GM21526 (cell line): ENCODE measurements around the gene PLEKHA5.
"Not testable (repeated sequence)": the region's sequence is repeated elsewhere in the genome, so short reads cannot be mapped to it uniquely, and the experiment has no call there.

Experiments
- ATAC-seq: cut with Tn5 transposase; IDR thresholded peaks from one replicate; pipeline ENCODE4 v1.9.1; 2021; ENCODE audit warnings: moderate library complexity; ENCODE audit not compliant: unreplicated experiment, low FRiP score

PLEKHA5 gene

GRCh38 chr12:19227880-19228210, 98.3 kb downstream of the PLEKHA5 start:
- ATAC-seq: no peak

GRCh38 chr12:19229021-19229420, 99.5 kb downstream of the PLEKHA5 start:
- not testable (repeated sequence) for ATAC-seq

DNA sequence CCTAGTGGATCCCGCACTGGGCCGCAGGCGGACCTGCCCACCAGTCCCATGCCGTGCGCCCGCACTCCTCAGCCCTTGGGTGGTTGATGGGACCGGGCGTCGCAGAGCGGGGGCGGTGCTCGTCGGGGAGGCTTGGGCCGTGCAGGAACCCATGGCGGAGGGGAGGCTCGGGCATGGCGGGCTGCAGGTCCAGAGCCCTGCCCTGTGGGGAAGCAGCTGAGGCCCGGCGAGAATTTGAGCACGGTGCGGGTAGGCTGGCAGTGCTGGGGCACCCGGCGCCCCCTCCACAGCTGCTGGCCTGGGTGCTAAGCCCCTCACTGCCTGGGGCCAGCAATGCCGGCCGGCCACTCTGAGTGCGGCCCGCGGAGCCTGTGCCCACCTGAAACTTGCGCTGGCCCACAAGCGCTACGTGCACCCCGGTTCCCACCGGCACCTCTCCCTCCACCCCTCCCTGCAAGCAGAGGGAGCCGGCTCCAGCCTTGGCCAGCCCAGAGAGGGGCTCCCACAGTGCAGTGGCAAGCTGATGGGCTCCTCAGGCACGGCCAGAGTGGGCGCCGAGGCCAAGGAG, 100.8 kb downstream of the PLEKHA5 start:
- no peak for ATAC-seq

DNA sequence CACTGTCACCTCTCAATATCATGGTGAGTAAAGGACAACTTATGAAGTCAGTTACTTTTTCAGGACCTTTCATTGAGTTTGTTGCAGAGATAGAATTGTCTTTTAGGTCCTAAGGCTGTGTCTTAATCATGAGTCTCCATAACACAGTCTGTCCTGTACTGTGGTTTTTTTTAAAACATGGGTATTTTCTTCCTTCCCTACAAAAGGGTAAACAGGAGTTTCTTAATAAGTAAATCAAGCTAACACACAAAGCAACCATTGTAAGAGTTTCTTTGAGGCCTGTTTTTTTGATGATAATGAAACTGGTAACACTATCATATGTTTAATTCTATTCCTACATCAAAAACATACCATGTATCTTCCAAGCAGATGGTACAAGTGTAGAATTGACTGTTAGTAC, 101.4 kb downstream of the PLEKHA5 start:
- ATAC-seq: no peak

GRCh38 chr12:19234171-19234704, 104.7 kb downstream of the PLEKHA5 start:
- no peak for ATAC-seq

- no peak for ATAC-seq
Observed at GRCh38 chr12:19234981-19235871, 105.7 kb downstream of the PLEKHA5 start.

GRCh38 chr12:19236656-19237055, 107.1 kb downstream of the PLEKHA5 start:
- no peak for ATAC-seq

DNA sequence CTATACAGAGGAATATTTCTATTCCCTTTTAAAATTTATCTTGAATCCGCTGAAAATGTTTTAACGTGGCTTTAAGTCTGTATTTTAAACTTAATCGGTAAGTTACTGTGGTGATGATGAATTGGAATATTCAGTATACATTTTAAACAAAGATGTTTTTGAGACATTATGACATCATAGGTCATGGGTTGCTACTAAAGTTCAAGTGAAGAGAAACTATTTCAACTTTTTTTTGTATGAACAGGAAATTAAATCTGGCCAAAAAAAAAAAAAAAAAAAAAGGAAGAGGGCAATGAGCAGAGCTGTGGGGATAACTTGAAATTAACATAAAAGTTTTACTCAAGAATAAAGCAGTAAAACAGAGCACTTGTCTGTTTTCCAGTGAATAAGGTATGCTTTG, 109.0 kb downstream of the PLEKHA5 start:
- ATAC-seq: no peak

GRCh38 chr12:19239102-19239501, 109.6 kb downstream of the PLEKHA5 start:
- no peak for ATAC-seq

DNA sequence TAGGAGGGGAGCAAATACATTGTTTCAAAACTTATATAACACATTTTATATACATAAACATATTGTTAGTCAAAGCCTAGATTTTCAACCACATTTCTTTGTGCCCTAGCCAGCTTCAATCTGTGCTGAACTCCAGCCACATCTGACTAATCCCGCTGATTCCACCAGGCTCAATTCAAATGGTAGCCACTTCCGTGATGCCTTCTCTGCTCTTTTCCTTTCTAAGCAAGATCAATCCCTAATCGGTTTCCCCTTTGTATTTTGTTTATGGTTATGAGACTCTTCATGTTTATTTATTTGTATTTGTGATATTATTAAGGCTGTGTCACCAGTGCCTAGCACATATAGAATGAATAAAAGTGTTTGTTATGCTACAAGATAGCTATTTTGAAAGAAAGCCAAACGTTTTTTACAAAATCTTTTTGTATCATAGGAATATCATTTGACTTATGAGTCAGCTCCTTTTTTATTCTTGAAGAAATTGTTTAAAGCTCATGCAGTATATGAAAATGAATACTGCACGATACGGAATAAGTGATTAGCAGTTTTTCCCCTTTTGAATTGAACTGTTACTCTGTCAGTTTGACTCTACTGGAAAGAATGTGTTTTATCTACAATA, 110.2 kb downstream of the PLEKHA5 start:
- no peak for ATAC-seq

GRCh38 chr12:19242581-19242980, 113.0 kb downstream of the PLEKHA5 start:
- ATAC-seq: no peak

- ATAC-seq: no peak
Observed at GRCh38 chr12:19243551-19243950, 114.0 kb downstream of the PLEKHA5 start.

DNA sequence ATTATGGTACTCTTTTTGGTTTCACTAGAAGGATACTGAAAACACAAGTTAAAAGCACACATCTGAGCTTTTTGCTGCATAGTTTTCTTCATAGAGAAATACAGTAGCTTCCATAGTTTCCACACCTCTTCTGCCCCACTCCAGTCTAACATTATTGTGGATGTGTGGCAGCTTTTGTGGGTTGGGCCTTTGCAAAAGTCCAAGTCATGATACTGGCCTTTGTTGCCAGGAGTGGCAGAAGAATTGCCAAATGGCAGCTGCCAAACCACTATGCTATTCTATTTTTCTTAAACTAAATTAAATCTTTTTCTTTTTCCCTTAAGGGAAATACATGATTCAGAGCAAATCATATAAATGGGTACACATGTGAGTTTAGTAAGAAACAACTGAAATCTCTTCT, 114.8 kb downstream of the PLEKHA5 start:
- no peak for ATAC-seq

DNA sequence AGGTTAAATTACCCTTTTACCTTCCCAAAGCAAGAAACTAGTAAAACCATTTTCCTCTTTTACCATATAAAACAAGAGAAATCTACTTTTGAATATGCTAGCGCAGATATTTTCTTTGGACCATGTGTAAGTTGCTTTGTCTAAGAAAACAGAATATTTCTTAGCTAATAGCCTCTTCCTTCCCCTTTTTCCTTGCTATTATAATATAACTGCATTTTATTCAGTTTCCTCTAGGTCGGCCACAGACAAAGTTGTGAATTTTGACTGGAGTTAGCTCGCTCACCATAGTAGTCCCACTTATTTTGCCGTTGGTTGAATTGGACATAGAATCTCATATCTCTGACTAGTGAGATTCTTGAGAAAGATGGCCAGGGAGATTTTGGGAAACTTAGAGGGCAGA, 115.6 kb downstream of the PLEKHA5 start:
- ATAC-seq: no peak

DNA sequence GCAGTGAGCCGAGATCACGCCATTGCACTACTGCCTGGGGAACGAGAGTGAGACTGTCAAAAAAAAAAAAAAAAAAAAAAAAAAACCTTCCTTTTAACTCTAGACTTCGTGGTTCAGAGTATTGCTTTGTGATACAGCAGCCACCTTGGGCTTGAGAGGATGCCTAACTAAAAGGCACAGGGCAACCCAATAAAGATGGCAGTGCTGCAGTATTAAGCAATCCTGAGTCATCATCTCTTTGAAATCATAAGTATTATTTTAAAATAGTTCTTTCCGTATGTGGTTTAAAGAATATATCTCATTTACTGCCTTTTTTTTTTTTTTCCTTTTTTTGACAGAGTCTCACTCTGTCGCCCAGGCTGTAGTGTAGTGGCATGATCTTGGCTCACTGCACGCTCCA, 116.1 kb downstream of the PLEKHA5 start:
- ATAC-seq: no peak

DNA sequence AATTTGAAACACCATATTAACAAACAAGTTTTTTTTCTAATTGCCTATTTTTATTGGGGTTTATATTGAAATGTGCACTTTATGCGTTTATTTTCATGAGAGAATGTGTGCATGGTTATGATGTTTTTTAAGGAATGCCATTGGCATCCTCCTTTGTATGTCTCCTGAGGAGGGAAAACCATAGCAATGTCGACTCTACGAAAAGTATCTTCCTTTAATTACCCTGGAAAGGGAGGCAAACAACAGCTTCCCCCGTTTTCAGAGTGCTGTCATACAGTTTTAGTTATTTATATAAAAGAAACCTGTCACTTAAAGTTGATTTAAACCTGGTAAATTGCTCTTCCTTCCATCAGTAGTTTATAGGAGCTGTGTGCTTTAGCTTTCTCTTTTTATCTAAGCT, 117.4 kb downstream of the PLEKHA5 start:
- no peak for ATAC-seq

DNA sequence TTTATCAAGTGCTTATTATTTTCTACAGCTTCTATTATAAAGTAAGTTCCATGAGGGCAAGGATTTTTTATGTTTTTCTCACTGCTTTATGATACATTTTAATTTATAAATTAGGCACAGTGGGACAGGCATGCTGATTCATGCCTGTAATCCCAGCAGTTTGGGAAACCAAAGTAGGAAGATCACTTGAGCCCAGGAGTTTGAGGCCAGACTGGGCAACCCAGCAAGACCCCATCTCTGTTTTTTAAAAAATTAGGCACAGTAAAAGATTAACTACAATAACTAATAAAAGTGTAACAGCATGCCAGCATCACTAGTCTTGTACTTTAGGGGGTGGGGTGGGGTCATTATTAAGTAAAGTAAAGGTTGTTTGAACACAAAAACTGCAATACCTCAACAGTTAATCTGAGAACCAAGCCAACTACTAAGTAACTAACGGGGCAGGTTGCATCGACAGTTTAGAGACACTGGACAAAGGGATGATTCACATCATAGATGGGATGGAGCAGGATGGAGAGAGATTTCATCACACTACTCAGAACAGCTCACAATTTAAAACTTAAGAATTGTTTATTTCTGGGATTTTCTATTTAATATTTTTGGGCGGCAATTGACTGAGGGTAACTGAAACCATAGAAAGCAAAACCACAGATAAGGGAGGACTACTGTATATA, 119.5 kb downstream of the PLEKHA5 start:
- ATAC-seq: no peak

DNA sequence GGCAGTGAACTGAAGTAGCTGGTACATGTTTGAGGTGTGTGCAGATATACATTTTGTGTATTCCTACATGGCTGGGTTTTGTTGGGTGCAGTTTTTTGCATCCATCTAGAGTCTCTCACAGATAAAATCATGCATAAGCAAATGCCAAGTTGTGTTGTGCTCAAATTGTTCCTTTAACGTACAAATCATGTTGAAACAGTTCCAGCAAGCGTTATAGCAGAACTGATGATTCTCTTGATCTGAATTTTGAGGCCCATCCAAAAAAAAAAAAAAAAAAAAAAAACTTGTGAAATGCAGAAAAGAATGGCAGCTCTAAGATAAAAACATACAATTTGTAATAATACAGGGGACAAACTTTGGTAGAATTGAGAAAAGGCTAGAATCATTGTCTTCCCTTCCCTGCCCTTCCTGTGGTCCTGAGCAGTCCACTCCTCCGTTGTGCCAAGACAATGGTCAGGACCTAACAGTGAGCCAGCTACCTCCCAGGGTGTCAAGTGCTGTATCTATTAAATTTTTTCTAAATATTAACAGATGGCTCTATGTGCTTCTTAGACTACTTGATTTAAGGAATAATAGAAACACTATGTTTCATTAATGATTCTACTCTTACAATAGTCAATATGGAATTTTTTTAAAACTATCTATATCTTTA, 122.1 kb downstream of the PLEKHA5 start:
- no peak for ATAC-seq

GRCh38 chr12:19260135-19260534, 130.6 kb downstream of the PLEKHA5 start:
- no peak for ATAC-seq

DNA sequence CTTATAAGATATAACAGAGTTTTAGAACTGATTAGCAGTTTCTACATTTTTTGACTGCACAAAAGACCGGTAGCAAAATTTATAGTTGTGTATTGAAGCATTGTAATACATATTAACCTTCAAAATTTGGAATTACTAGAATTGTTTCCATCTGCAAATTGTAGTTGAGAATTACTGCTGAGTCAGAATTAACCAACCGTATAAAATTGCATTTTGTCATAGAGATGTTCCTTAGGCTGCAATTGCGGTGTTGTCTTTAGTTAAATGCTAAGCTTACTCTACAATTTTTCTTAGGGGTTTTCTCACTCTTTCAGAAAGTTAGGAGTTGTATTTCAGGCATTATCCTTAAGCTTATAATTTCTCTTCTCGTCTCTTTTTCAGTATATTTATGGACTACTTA, 132.2 kb downstream of the PLEKHA5 start:
- ATAC-seq: no peak

DNA sequence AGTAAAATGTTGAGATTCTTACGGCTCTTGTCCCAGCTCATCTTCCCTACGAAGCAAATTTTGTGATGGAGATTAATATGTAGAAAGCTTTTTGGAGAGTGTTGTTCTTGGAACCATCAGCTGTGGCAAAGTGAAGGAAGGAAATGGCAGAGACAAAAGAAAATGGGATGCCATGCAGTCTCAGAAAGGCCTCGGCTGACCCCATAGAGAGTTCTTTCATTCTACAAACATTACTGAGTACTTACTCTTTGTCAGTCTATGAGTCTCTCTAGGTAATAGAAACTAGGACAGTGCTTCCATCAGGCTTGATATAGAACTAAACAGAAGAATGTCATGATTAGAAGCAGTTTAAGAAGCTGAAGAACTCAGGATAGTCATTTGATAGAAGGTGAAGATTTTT, 134.1 kb downstream of the PLEKHA5 start:
- ATAC-seq: no peak
